Smooth muscle cell (in vitro differentiated cells): ENCODE data around the gene EPSTI1. TPM values are rescaled to one million over a fixed set of nuclear protein-coding genes. Genes with fewer than 3 reads are reported as not detected.

Source experiments
- DNase-seq: peaks from one replicate; lab custom pipeline; 2025; ENCODE audit not compliant: unreplicated experiment; lab: John Stamatoyannopoulos, UW
- H2AFZ ChIP-seq: fragments of 200-600 bp; sonication (generic); 2 replicates; pipeline ENCODE4 v1.6.0; 2016; ENCODE audit warnings: antibody characterized with exemption, low read depth, mild to moderate bottlenecking
- H3F3A ChIP-seq: fragments of 200-600 bp; sonication (generic); 2 replicates; pipeline ENCODE4 v1.6.0; 2017; ENCODE audit warnings: antibody characterized with exemption, low read depth
- H3K27ac ChIP-seq: fragments of 200-600 bp; sonication (generic); 2 replicates; pipeline ENCODE4 v1.5.1; 2016; ENCODE audit warnings: low read depth, mild to moderate bottlenecking
- H3K27me3 ChIP-seq: fragments of 200-600 bp; sonication (generic); 2 replicates; pipeline ENCODE4 v1.6.1; 2016; ENCODE audit warnings: low read depth, mild to moderate bottlenecking
- H3K36me3 ChIP-seq: fragments of 200-600 bp; sonication (generic); 2 replicates; pipeline ENCODE4 v1.5.1; 2016; ENCODE audit warnings: low read depth
- H3K4me1 ChIP-seq: fragments of 200-600 bp; sonication (generic); 2 replicates; pipeline ENCODE4 v1.5.1; 2016; ENCODE audit warnings: low read depth
- H3K4me2 ChIP-seq: fragments of 200-600 bp; sonication (generic); 2 replicates; pipeline ENCODE4 v1.6.0; 2016; ENCODE audit warnings: mild to moderate bottlenecking
- H3K4me3 ChIP-seq: fragments of 200-600 bp; sonication (generic); 2 replicates; pipeline ENCODE4 v1.5.1; 2016; ENCODE audit warnings: mild to moderate bottlenecking
- H3K79me2 ChIP-seq: fragments of 200-600 bp; sonication (generic); 2 replicates; pipeline ENCODE4 v1.6.0; 2016; ENCODE audit warnings: low read depth, mild to moderate bottlenecking
- H3K9ac ChIP-seq: fragments of 200-600 bp; sonication (generic); 2 replicates; pipeline ENCODE4 v1.6.0; 2016; ENCODE audit warnings: low read depth
- H3K9me3 ChIP-seq: fragments of 200-600 bp; sonication (generic); replicated peaks from 2 replicates; pipeline ENCODE4 v1.5.1; 2016; ENCODE audit warnings: low read depth
- H4K20me1 ChIP-seq: fragments of 200-600 bp; sonication (generic); 2 replicates; pipeline ENCODE4 v1.6.0; 2016; ENCODE audit warnings: low read depth
- CTCF ChIP-seq: fragments of 200-600 bp; sonication (generic); IDR thresholded peaks from 2 replicates; pipeline ENCODE4 v1.5.1; 2017; ENCODE audit warnings: borderline replicate concordance, mild to moderate bottlenecking, antibody characterized with exemption; ENCODE audit not compliant: insufficient read depth, poor library complexity, severe bottlenecking
- WGBS: methylation state at CpG from one replicate; pipeline ENCODE4 v1.1.7; 2016; ENCODE audit warnings: low lambda C conversion rate; 5-methylcytosine and 5-hydroxymethylcytosine counted together
- polyA plus RNA-seq: library from polyadenylated mRNA; unstranded; fragments of >200 nt; fragmentation: Nextera tagmentation; extraction: Ambion mirVana; gene quantifications from 2 replicates; pipeline ENCODE4 v1.2.1, GENCODE V29; 2016
- total RNA-seq: library from RNA; depleted of rRNA; stranded (reverse); fragments of >200 nt; gene quantifications from 2 replicates; pipeline ENCODE4 v1.2.3, GENCODE V29; 2014

EPSTI1 gene
- total and polyA plus RNA-seq, 2 experiments from 2014 or later = 2.4 to 3.3 TPM

- Histone ChIP-seq H3K27ac (no peak overlapping the region), H3F3A (peaks cover 3% of the 10 kb centered on the region), H3K4me2 (no peak overlapping the region), H3K4me1 (peaks cover 11% of the 10 kb centered on the region), H3K79me2 (no peaks in the 10 kb centered on the region), H3K36me3 (no peaks in the 10 kb centered on the region), H3K4me3 (no peak overlapping the region), H3K9ac (no peak overlapping the region), H3K27me3 (no peaks in the 10 kb centered on the region), H2AFZ (no peak overlapping the region), H3K9me3 (no peaks in the 10 kb centered on the region), H4K20me1 (no peaks in the 10 kb centered on the region)
- TF ChIP-seq CTCF = no peak
- 68% methylated on average over 1 of the region's 1 CpG for WGBS
- DNase-seq = no peak
Measured at GRCh38 chr13:42984691-42985090, 7.3 kb downstream of the EPSTI1 start.

GRCh38 chr13:42984026-42984425 lies 8.0 kb downstream of the EPSTI1 start:
- Histone ChIP-seq H3K4me1 (peaks cover 11% of the 10 kb centered on the region), H3K9ac (no peak overlapping the region), H3K27me3 (no peaks in the 10 kb centered on the region), H3K27ac (no peak overlapping the region), H3K79me2 (no peaks in the 10 kb centered on the region), H3F3A (peaks cover 3% of the 10 kb centered on the region), H3K9me3 (no peaks in the 10 kb centered on the region), H3K4me2 (no peak overlapping the region), H3K4me3 (no peak overlapping the region), H4K20me1 (no peaks in the 10 kb centered on the region), H2AFZ (no peak overlapping the region), H3K36me3 (no peaks in the 10 kb centered on the region)
- no peak for DNase-seq
- TF ChIP-seq CTCF = no peak

- WGBS = 7% methylated on average over 1 of the region's 1 CpG
- Histone ChIP-seq H3K4me3 (no peak overlapping the region), H3K79me2 (no peaks in the 10 kb centered on the region), H3K27me3 (no peaks in the 10 kb centered on the region), H4K20me1 (no peaks in the 10 kb centered on the region), H3K4me1 (peaks cover 11% of the 10 kb centered on the region), H3K36me3 (no peaks in the 10 kb centered on the region), H3K9ac (peak overlapping the region; percentile 49), H3F3A (peaks cover 3% of the 10 kb centered on the region), H3K9me3 (no peaks in the 10 kb centered on the region), H3K4me2 (peak overlapping the region; percentile 76), H2AFZ (no peak overlapping the region), H3K27ac (peak overlapping the region; percentile 89)
- TF ChIP-seq CTCF = no peak
- no peak for DNase-seq
Measured at GRCh38 chr13:42981853-42982252, 10.2 kb downstream of the EPSTI1 start.

- no peak for TF ChIP-seq CTCF
- peaks cover 3% of the 10 kb centered on the region for H3F3A ChIP-seq
- H3K36me3 ChIP-seq = no peaks in the 10 kb centered on the region
- H3K27ac ChIP-seq = peak overlapping the region; percentile 89
- H2AFZ ChIP-seq = peak overlapping the region; percentile 4
- WGBS = 49% methylated on average over 3 of the region's 3 CpGs
- H3K79me2 ChIP-seq = no peaks in the 10 kb centered on the region
- no peaks in the 10 kb centered on the region for H4K20me1 ChIP-seq
- H3K4me3 ChIP-seq = no peak overlapping the region
- no peak for DNase-seq
- peak overlapping the region; percentile 43 for H3K9ac ChIP-seq
- H3K4me2 ChIP-seq = peak overlapping the region; percentile 76
- peaks cover 11% of the 10 kb centered on the region for H3K4me1 ChIP-seq
- no peaks in the 10 kb centered on the region for H3K27me3 ChIP-seq
- H3K9me3 ChIP-seq = no peaks in the 10 kb centered on the region
Measured at GRCh38 chr13:42981317-42981716, 10.7 kb downstream of the EPSTI1 start.
